Esophagus muscularis mucosa (tissue), 3 donors: ENCODE measurements around the gene STX1A.
A peak's percentile ranks its signal among the peaks of the same experiment; 100 is the strongest.

Experiments used
- CTCF ChIP-seq, 3 experiments: fragments of 200-600 bp in 2 of 3; fragments of 450-650 bp in 1 of 3; sonication (generic) in 2 of 3; IDR thresholded peaks; one replicate each; pipeline ENCODE4 v1.5.1; 2017 to 2019; ENCODE audit warnings: antibody characterized with exemption in 3 of 3, mild to moderate bottlenecking in 2 of 3, moderate library complexity in 1 of 3
- POLR2AphosphoS5 ChIP-seq, 2 donors: sonication (generic); formaldehyde crosslinking; IDR thresholded peaks; one replicate each; pipeline ENCODE4 v1.6.1; 2017; ENCODE audit warnings: antibody characterized with exemption in 2 of 2

GRCh38 chr7:73721377-73721817 is 1.9 kb upstream of the STX1A start:
- TF ChIP-seq CTCF (IDR thresholded peaks at IDR 0.05) (no peak), POLR2AphosphoS5 (IDR thresholded peaks at IDR 0.05) (peak in 1 of 2 donors; percentile 20)
